GM21723 (cell line): ENCODE data around the gene FBXW8.

ENCODE experiments used
- ATAC-seq: cut with Tn5 transposase; IDR thresholded peaks from one replicate; pipeline ENCODE4 v1.9.1; 2021; ENCODE audit warnings: mild to moderate bottlenecking, moderate library complexity; ENCODE audit not compliant: unreplicated experiment

FBXW8 gene, protein sequence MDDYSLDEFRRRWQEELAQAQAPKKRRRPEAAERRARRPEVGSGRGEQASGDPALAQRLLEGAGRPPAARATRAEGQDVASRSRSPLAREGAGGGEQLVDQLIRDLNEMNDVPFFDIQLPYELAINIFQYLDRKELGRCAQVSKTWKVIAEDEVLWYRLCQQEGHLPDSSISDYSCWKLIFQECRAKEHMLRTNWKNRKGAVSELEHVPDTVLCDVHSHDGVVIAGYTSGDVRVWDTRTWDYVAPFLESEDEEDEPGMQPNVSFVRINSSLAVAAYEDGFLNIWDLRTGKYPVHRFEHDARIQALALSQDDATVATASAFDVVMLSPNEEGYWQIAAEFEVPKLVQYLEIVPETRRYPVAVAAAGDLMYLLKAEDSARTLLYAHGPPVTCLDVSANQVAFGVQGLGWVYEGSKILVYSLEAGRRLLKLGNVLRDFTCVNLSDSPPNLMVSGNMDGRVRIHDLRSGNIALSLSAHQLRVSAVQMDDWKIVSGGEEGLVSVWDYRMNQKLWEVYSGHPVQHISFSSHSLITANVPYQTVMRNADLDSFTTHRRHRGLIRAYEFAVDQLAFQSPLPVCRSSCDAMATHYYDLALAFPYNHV

DNA sequence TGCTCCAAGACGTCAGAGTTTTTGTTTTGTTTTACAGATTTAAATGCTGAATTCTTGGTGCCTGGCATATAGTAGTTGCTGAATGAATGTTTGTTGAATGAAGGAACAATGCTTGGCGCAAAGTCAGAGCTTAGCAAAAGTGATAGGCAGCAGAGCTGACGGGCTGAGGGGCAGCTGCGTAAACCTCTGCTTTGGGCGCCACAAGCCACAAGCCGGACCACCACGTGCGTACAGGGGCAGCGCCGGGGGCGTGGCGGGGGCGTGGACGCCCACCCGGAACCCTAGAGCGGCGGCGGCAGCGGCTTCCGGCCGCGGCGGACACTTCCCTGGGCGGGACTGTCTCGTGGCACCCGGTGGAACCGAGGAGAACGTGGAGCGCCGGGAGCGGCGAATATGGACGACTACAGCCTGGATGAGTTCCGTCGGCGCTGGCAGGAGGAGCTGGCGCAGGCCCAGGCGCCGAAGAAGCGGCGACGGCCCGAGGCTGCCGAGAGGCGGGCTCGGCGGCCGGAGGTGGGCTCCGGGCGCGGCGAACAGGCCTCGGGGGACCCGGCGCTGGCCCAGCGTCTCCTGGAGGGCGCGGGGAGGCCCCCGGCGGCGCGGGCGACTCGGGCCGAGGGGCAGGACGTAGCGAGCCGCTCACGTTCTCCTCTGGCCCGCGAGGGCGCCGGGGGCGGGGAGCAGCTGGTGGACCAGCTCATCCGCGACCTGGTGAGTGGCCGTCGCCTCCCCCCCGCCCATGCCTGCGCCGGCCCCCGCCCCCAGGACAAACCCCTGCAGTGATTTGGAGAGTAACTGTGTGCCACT lies at the start of gene FBXW8:
Gene FBXW8, plus strand, starts transcription at position 306 of the 807 bp plus-strand sequence. Its CDS starts 88 bp downstream, at position 394.
- ATAC-seq = peak; percentile 87

DNA sequence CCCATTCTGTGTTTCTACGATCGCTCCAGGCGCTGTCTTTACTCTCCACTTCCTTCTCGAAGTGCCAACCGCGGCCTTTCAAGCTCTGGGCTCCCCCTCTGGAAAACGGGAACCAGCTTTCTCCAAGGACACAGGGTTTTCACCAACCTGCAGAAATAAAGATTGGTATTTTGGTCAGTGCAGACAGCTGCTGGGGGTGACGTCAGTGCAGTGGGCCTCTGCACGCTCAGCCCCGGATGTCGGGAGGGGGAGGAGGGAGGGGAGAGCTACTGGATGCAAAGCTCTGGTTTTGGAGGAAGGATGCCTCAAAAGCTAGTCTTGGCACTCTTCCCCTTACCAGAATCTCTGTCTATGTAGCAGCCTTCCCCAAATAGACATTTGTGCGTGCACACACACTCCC lies 49.4 kb upstream of the FBXW8 start:
- peak; percentile 64 for ATAC-seq

DNA sequence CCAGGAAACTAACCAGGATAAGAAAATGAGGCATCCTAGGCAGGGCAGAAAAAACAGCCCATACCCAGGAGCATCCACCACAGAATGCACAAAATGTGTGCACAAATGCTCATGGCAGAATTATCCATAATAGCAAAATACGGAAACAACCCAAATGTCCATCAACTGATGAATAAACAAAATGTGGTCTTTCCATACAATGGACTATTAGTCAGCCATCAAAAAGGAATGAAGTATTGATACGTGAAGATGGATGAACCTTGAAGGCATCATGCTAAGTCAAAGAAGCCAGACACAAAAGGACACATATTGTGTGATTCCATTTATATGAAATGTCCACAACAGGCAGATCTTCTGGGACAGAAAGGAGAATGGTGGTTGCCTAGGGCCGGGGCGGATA lies 48.6 kb upstream of the FBXW8 start:
- no peak for ATAC-seq

DNA sequence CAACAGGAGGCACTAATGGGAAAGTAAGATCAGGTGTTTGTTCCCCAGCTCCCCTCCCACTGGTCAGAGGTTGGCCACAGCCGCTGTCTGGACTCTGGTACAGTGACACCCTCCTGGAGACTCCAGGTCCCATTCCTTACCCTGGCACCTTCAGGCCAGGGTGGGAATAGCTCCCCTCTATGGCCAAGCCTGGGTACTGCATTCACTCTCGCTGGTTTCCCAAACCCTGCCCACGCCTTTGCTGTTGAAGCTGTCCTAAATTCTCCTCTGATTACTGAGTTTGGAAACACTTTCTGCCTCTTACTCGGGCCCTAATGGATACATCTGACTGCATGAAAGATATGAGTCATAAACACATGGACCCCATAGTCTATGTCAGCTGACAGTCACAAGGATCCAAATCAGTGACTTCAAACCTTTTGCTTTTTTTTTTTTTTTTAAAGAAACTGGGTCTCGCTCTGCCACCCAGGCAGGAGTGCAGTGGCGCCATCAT lies 47.4 kb upstream of the FBXW8 start:
- no peak for ATAC-seq

DNA sequence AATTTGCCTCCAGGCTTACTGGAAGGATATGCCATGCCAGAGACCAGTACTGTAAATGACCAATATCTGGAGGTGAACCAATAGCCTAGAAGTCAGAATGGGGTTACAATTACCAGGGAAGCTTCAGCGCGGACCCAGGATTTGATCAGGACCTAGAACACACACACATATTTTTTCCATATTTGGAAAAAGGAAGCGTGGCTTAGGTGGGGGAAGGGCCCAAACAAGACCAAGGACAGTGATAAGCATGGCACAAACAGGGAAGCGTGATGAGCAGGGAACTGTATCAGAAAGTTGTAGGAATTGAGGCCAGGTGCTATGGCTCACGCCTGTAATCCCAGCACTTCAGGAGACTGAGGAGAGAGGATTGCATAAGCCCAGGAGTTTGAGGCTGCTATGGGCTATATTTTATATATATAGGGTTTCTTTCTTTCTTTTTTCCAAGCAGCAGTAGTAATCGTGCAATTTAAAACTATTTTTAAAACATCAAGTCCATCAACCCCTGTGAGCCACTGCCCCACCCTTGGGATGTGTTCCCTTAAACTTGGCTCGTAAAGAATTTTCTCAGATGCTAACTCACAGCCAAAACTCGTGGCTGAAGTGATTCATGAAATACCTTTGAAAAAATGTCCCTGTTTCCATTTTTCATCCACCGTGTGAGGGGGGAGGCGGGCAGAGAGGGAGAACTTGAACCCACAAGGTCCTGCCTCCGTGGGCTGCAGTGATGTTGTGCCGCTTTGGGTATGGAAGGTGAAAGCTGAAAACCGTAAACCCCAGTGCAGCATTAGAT lies 46.2 kb upstream of the FBXW8 start:
- ATAC-seq = no peak

DNA sequence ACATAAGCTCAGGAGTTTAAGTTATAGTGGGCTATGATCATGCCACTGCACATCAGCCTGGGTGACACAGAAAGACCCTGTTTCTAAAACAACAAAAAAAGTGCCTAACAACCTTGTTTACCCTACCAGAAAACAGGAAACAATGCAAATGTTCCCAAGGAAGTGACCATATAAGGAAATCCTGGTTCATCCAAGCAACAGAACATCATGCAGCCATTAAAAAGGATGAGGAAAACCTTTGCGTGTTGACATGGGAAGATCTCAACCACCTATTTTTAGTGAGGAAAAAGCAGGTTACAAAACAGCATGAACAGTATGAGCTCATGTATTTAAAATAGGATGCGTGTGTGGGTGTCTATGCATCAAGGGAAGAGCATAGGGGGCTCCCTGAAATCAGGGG lies 43.2 kb upstream of the FBXW8 start:
- ATAC-seq = no peak

DNA sequence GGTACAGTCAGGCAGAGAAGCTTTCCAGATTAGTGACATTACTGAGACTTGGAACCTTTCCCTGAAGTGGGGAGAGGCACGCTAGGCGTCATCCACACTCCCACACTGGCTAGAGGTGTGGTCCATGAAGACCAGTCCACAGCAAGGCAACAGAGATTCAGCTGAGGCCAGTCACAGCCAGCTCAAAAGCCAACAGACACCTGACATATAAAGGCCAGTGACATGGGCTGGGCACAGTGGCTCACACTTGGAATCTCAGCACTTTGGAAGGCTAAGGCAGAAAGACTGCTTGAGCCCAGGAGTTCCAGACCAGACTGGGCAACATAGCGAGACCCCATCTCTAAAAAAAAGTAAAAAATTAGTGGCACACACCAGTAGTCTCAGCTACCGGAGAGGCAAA lies 40.4 kb upstream of the FBXW8 start:
- no peak for ATAC-seq

DNA sequence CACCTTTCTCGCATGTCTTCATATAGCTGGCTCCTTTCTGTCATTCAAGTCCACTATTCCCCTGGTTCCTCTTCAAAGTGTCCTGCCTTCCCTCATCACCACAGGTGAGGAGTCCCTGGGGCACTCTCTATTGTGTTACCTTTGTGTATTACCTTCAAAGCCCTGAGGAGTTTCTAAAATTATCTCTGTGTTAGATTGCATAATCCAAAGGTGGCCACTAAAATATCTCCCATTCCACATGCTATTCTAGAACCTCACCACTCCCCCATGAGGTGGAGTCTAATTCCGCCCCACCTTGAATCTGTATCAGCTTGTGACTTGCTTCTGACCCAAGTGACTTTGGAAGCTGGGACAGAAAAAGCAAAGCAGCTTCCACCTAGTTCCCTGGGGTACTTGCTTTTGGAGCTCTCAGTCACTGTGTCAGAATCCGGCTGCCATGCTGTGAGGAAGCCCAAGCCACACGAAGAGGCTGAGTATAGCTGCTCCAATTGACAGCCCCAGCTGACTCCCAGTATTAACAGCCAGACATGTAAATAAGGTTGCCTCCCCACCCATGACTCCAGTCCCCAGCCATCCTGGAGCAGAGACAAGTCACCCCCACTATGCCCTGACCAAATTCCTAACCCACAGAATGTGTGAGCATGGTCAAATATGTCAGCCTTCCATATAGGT lies 36.3 kb upstream of the FBXW8 start:
- no peak for ATAC-seq

DNA sequence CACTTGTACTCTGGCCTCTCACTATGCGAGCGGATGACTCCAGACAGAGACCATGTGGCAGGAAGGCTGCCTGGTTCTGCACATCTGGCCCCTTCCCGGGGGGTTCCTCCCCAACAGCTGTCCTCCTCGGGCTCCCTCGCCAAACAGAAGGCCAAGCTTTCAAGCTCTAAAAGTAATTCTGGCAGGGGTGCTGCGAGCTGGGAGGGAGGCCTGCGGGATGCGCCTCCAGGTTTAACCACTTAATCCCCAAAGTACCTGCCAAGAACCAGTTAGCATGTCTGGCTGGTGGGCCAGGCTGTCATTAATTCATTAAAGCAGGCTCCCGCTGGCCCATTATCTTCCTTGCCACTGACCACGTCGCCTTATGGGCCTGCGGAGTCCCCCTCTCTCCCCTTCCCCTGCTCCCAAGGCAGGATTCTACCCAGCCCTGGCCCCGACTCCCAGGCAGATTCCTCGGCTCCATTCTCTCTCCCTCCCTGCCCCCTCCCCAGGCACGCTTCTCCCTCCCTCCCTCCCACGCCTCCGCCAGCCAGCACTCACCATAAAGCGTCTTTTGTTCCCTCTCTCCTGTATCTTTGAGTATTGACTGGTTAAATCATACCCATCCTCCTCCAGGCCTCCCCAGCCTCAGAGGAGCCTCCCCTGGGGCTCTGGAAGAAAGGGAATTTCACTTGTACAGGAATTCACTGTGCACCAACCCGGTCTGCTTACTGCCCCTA lies 34.4 kb upstream of the FBXW8 start:
- ATAC-seq = no peak

DNA sequence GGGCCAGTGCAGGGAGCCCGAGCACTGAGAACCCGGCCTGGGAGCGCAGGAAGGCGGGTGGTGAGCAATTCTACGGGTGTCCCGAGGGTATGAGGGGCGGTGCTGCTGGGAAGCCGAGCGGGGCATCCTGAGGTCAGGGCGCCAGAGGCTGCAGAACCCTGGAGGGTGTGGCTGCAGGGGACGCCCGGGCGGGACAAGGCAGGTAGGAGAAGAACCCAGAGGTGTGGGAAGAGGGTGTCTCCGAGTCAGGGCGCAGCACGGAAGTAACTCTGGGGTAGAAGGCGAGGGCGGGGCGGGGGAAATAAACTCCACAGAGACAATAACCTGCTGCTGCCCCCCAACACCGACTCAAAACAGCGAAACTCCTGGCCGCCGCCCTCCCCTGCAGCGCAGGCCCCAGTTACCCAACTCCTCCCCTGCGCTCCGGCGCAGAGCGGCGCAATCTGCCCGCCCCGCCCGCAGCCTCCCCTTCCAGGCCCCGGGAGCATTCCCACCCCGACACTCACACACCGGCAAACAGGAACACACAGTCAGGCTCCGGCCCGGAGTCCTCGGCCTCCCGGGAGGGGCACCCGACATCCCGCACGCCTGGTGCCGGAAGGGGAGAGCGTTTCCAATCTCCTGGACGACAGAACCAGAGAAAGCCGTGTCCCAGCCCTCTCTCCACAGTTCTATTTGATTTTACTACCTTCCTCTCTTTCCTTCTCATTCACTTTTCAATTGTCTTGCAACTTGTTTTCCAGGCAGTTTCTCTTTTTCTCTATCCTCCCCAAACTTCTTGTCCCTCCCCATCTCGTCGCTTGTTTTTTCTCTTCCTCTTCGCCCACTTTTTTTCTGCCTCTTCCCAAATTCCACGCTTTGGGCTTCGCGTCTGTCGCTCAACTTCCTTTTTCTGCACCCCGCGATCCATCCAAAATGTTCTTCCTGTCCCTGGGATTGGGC lies 31.9 kb upstream of the FBXW8 start:
- ATAC-seq = no peak

DNA sequence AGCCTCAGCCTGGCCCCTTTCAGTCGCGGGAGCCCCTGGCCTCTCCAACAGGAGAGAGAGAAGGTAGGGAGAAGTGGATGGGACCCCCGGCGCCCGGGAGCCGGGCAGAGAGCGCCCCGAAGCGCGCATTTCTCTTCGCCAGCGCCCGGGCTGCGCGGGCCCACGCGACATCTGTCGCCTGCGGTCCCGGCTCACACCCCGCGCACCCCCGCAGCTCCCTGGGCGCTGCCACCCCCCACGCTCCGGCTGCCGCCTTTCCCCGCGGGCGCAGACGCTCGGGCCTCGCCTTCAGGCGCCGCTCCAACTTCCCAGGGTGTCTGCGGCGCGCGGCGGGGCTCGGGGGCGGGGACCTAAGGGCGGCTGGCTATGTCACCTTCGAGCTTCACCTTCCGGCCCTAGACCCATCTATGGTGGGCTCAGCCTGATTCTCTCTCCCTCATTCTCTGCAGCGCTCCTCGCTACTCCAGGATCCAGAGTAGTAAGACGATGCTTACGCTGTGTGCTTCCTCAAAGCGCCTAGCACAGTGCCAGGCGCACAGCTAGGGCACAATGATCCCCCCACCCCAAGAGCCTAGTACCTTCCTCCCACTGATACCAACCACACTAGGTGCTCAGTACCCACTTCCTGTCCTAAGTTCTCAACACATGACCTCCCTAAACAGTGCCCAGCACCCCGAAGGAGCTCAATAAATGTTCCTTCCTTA lies 31.1 kb upstream of the FBXW8 start:
- no peak for ATAC-seq

DNA sequence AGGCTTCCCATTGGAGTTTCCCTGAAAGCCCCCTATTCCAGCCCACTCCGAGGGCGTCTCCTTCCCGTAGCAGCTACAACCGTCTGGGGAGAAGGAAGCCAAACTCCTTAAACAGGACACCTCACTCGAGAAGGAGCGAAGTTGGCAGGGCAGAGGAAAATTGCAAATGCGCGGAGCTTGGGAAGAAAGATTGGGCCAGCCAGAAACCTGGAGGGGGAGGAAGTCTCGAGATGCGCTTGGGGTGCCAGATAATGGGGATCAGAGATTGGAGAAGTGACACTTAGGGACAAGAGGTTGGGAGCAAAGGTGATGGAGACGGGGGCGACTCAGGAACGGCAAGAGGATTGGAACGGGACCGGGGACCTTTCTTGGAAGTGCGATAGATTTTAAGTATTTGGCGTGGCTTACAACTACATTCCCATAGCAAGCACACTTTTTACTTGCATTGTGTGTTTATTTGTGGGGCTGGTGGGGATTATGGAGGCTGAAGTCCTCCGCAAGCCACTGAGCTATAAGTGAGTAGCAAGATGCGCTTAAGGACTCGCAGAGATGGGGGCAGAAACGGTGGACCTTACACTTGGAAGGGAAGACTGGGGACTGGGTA lies 30.4 kb upstream of the FBXW8 start:
- no peak for ATAC-seq

DNA sequence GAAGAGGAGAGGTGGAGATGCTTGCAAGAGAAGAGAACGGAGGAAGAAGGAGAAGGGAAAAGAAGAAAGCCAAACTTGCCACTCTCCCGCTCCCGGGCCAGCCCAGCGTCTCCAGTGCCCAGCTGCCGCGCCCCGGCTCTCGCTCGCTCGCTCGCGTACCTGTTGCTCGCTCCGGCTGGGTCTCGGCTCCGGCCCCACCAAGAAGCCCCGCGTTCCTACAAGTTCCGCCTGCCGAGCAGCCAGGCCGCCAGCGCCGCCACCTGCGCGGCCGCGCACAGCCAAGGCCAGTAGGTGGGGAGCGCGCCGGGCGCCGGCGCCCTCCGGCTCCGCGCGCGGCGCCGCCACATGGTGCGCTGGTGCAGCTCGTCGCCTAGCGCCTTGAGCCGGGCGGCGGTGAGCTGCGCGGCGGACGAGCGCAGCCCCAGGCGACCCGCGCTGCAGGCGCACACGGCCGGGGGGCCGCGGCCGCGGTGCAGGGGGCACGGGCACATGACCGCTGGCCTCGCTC lies 29.9 kb upstream of the FBXW8 start:
- peak; percentile 76 for ATAC-seq

DNA sequence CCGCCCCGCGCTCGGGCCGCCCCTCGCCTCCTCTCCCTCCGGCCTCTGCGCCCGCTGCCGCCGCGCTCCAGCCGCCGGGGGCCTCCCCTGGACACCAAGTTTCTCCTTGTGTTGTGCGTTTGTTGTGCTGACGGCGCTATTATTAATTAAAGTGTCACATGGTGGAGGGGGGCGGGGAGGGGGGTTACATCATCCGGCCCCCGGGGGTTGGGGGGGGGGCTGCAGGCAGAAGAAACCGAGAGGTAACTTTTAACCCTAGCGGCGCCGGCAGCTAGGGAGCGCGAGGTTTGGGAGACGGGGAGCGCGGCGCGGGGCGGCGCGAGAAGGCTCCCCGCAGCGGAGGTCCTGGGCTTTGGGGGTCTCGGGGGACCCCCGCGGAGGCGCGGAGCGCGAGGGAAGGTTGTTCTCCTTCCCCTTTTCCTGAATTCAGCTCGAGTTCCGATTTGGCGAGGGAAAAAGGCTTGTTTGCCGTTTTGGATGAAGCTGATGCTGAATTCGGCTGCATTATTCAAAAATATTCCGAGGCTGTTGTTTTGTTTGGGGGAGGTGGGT lies 29.3 kb upstream of the FBXW8 start, which contains the start of gene HRK:
Gene HRK, minus strand, starts transcription at position 117 of the 552 bp plus-strand sequence. CDS start 134 bp downstream, outside the sequence.
- ATAC-seq = peak; percentile 11

DNA sequence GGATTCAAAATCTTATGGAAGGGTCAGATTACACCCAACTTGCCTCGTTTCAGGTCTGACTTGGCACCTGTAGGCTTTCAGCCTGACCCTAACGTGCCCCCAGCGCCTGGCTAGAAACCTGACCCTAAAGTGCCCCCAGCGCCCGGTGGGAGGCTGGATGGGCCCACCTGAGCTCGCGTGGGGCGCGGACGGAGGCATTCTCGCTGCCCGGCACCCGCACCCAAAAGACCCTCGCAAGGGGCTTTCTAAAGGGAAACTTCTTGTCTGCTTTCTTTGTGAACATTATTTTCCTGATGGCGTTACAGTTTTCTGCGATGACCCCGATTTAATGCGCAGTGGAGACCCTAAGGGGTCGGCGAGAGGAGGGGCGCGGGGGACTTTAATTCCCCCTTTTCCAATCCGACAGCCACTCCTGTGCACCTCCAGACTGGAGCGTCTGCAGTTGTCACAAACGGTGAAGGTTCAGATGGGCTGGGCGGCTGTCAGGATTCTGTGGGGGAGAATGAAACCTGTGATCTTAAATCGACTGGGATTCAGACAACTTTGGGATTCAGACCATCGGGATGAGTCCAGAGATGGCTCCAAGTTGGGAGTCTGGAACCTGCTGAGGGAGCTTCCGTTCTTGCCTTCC lies 28.8 kb upstream of the FBXW8 start:
- ATAC-seq = no peak

DNA sequence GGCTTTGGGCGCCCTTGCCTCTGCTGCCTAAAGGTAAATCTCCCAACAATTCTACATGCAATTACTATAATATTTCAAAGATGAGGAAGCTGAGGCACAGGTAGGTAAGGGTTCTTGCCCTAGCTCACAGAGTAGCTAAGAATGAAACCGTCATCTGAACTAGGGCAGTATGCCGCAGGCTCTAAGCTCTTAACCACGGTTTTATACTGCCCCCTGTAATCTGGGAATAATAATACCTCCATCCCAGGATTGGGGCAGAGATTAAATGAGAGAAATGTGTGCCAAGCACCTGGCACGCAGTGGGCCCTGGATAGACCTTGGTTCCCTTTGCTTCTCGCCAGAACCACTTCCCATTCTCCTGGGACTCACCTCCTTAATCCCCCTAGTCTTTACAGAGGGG lies 28.0 kb upstream of the FBXW8 start:
- ATAC-seq = no peak
